A673 (cell line): Measurements from ENCODE around the gene CCDC106.

Experiments used
- CTCF ChIP-seq: fragments of 300-800, 200-600 bp; sonication (generic); conservative IDR thresholded peaks from 2 replicates; pipeline ENCODE4 v1.5.1; 2017; ENCODE audit warnings: low read depth, mild to moderate bottlenecking, antibody characterized with exemption, low read length, moderate library complexity, mixed read lengths
- EZH2 ChIP-seq: fragments of 200-600 bp; sonication (generic); IDR thresholded peaks from 2 replicates; pipeline ENCODE4 v1.6.1; 2017; ENCODE audit warnings: borderline replicate concordance, low read depth, mild to moderate bottlenecking, mixed read lengths, antibody characterized with exemption, low read length; ENCODE audit not compliant: poor library complexity, severe bottlenecking

- TF ChIP-seq EZH2 (no peak), CTCF (no peak)
Measured at GRCh38 chr19:55692681-55693081, 44.7 kb downstream of the CCDC106 start.
